Measurements from ENCODE around the gene ZNF649. TPM values are rescaled to one million over a fixed set of nuclear protein-coding genes. Genes with fewer than 3 reads are reported as not detected.

Gene ZNF649
- total RNA-seq, 1 experiment from 2014 or later: 7.3 TPM

- peaks cover 0 to 27% of the 10 kb centered on the region in 2 experiments; a peak in 2 of 4 replicates for H3K36me3 ChIP-seq (ENCODE audit: control insufficient read depth in 1 of 2, insufficient read depth in 2 of 2, low read length in 2 of 2)
- no TSS peak for BruUV-seq (replicated peaks)
- H3K79me2 ChIP-seq (ENCODE audit: insufficient read depth, low read length): peaks cover 56% of the 10 kb centered on the region
These were observed 3.0 kb downstream of the ZNF649 start for GRCh38 chr19:51901860-51902259.

More at GRCh38 chr19:51901860-51902259, 3.0 kb downstream of the ZNF649 start:
- RAD21 ChIA-PET (ENCODE audit: low non-redundant PET in 1 of 2, low total read pairs in 2 of 2, uncharacterized antibody in 2 of 2, unreplicated experiment in 2 of 2): no interaction called here
- no peak overlapping the region for H3K9ac ChIP-seq (ENCODE audit: low read length)
- DNase-seq (ENCODE audit: low read depth, low spot score): no peak
- H2AFZ ChIP-seq (ENCODE audit: low read depth, low read length, poor library complexity, severe bottlenecking): no peak overlapping the region
- no peak overlapping the region for H3K4me2 ChIP-seq (ENCODE audit: low read length)
- no peaks in the 10 kb centered on the region for H3K27me3 ChIP-seq (ENCODE audit: insufficient read depth, low read length)
- TF ChIP-seq ATF3 (IDR thresholded peaks at IDR 0.05) (no peak), YY1 (IDR thresholded peaks at IDR 0.05; ENCODE audit: extremely low read depth, insufficient replicate concordance, low read depth, low read length) (no peak), TCF7L2 (IDR thresholded peaks at IDR 0.05; ENCODE audit: borderline replicate concordance, extremely low read depth, insufficient read depth, insufficient read length) (no peak), ZBTB33 (IDR thresholded peaks at IDR 0.05; ENCODE audit: extremely low read depth, insufficient replicate concordance, low read length) (no peak), REST (IDR thresholded peaks at IDR 0.05; ENCODE audit: low read depth) (no peak), CTCF (IDR thresholded peaks at IDR 0.05 in 2 of 3, conservative IDR thresholded peaks at IDR 0.05 in 1 of 3; ENCODE audit: borderline replicate concordance in 1 of 3, insufficient read depth in 1 of 3, low read depth in 2 of 3, low read length in 2 of 3) (no peak), EGR1 (IDR thresholded peaks at IDR 0.05; ENCODE audit: low read depth) (no peak), EZH2phosphoT487 (IDR thresholded peaks at IDR 0.05; ENCODE audit: borderline replicate concordance) (no peak), ZNF274 (IDR thresholded peaks at IDR 0.05; ENCODE audit: low read depth, low read length) (no peak), POLR2A (IDR thresholded peaks at IDR 0.05; ENCODE audit: borderline replicate concordance, extremely low read depth, insufficient read depth, insufficient read length) (no peak), SRF (IDR thresholded peaks at IDR 0.05; ENCODE audit: low read depth) (no peak), JUND (IDR thresholded peaks at IDR 0.05) (no peak), RAD21 (IDR thresholded peaks at IDR 0.05; ENCODE audit: low read depth) (no peak), ZFX (IDR thresholded peaks at IDR 0.05) (no peak), SIN3A (IDR thresholded peaks at IDR 0.05; ENCODE audit: low read depth) (no peak), CBX3 (IDR thresholded peaks at IDR 0.05; ENCODE audit: low read depth) (no peak), FOSL1 (IDR thresholded peaks at IDR 0.05; ENCODE audit: low read depth) (no peak), MAX (IDR thresholded peaks at IDR 0.05) (no peak), POLR2AphosphoS5 (IDR thresholded peaks at IDR 0.05; ENCODE audit: low read depth, low read length) (no peak), ELF1 (IDR thresholded peaks at IDR 0.05; ENCODE audit: borderline replicate concordance, low read depth) (no peak)
- H3K9me2 ChIP-seq (ENCODE audit: insufficient read depth): no peaks in the 10 kb centered on the region
- no peaks in the 10 kb centered on the region for H4K20me1 ChIP-seq (ENCODE audit: insufficient read depth)
- peaks cover 18 to 31% of the 10 kb centered on the region in 2 experiments; a peak in 3 of 4 replicates for H3K9me3 ChIP-seq (ENCODE audit: control insufficient read depth in 1 of 2, insufficient read depth in 1 of 2, low read depth in 1 of 2, low read length in 2 of 2)
- H3K4me3 ChIP-seq (replicated peaks in 1 of 2; ENCODE audit: low read depth in 1 of 2, low read length in 2 of 2): no peak overlapping the region
- H3K27ac ChIP-seq (ENCODE audit: low read depth, low read length): no peak overlapping the region
- no peak for ATAC-seq
- intact Hi-C loops (cut with micrococcal nuclease): no loop called here
- H3K4me1 ChIP-seq (ENCODE audit: control insufficient read depth in 1 of 2, insufficient read depth in 2 of 2, low read length in 2 of 2): peaks cover 0 to 4% of the 10 kb centered on the region in 2 experiments; a peak in 1 of 4 replicates
- POLR2A ChIA-PET: no interaction called here
- CTCF ChIA-PET: no interaction called here

Data from HCT116 (cell line).